Tibial nerve (tissue), 4 donors: ENCODE measurements around the gene OR2H1.

Source experiments
- EP300 ChIP-seq, 2 donors: sonication (generic); formaldehyde crosslinking; IDR thresholded peaks; one replicate each; pipeline ENCODE4 v1.6.1; 2017; ENCODE audit warnings: antibody characterized with exemption in 2 of 2, mild to moderate bottlenecking in 1 of 2
- POLR2A ChIP-seq, 2 donors: fragments of 450-650 bp; IDR thresholded peaks; one replicate each; pipeline ENCODE4 v1.6.1; 2017; ENCODE audit warnings: antibody characterized with exemption in 2 of 2, mild to moderate bottlenecking in 2 of 2, moderate library complexity in 2 of 2
- TF ChIP-seq, protein P1 (sequence below), 5 experiments: fragments of 200-600 bp in 3 of 5; fragments of 450-650 bp in 2 of 5; sonication (generic) in 3 of 5; IDR thresholded peaks; one replicate each; pipeline ENCODE4 v1.5.1; 2016 to 2019; ENCODE audit warnings: antibody characterized with exemption in 5 of 5, mild to moderate bottlenecking in 3 of 5, moderate library complexity in 2 of 5

DNA sequence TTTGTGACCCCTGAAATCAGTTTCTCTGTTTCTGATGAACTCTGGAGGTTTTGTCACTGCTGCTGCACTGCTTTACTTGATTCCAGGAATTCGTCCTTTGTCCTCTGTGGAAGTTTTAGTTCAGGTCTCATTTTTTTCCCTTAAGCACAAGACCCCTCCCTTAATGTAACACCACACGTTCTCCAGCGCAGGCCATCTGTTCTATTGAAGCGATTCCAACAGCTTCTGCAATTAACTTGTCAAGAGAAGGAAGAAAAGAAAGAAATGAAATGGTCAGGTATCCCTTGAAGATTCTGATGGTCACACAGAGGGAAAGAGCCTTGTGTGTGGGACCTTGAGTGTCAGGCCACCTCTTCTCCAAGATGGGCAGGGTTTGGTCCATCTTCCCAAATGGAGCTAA, 38.6 kb downstream of the OR2H1 start:
- TF ChIP-seq, protein P1, sequence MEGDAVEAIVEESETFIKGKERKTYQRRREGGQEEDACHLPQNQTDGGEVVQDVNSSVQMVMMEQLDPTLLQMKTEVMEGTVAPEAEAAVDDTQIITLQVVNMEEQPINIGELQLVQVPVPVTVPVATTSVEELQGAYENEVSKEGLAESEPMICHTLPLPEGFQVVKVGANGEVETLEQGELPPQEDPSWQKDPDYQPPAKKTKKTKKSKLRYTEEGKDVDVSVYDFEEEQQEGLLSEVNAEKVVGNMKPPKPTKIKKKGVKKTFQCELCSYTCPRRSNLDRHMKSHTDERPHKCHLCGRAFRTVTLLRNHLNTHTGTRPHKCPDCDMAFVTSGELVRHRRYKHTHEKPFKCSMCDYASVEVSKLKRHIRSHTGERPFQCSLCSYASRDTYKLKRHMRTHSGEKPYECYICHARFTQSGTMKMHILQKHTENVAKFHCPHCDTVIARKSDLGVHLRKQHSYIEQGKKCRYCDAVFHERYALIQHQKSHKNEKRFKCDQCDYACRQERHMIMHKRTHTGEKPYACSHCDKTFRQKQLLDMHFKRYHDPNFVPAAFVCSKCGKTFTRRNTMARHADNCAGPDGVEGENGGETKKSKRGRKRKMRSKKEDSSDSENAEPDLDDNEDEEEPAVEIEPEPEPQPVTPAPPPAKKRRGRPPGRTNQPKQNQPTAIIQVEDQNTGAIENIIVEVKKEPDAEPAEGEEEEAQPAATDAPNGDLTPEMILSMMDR (IDR thresholded peaks at IDR 0.05): no peak
- TF ChIP-seq EP300 (IDR thresholded peaks at IDR 0.05): no peak
- no peak for TF ChIP-seq POLR2A (IDR thresholded peaks at IDR 0.05)
